K562 (cell line): ENCODE results near the gene AMBRA1. TPM values are rescaled to one million over a fixed set of nuclear protein-coding genes. Genes with fewer than 3 reads are reported as not detected.

Source experiments
- ATAC-seq: fragments of 200-7000 bp; cut with Tn5 transposase; 3 replicates; pipeline ENCODE4 v1.9.1; 2020; ENCODE audit warnings: moderate library complexity
- BruUV-seq: library from RNA; stranded (reverse); fragments of 400-500 nt; replicated peaks from 2 replicates; lab custom pipeline; 2021; lab: Mats Ljungman, UMichigan
- CTCF ChIA-PET: fragments of 300-600 bp; formaldehyde crosslinking; extraction: SDS; loops from one replicate; lab custom pipeline; 2021; ENCODE audit warnings: low intra/inter-chr PET ratio; lab: Yijun Ruan, JAX
- POLR2A ChIA-PET: fragments of 300-600, 350-650 bp; sonication (Branson Sonifier 250); formaldehyde crosslinking; extraction: SDS; loops from one replicate; lab custom pipeline; 2021; ENCODE audit warnings: antibody characterized with exemption, inconsistent platforms; lab: Yijun Ruan, JAX
- DNase-seq, 4 experiments: peaks; one replicate each; pipeline versions ENCODE4 v3.0.0 to v3.0.0-alpha.2; 2011 to 2018; ENCODE audit warnings: low spot score in 3 of 4, mixed read lengths in 3 of 4; ENCODE audit errors: extremely low read depth in 1 of 4
- FAIRE-seq: peaks from 2 replicates; lab custom pipeline; 2011; peaks lifted over from hg19 to GRCh38; lab: Jason Lieb, UNC
- H2AFZ ChIP-seq: 2 replicates; pipeline ENCODE4 v1.6.0; 2011; ENCODE audit warnings: low read depth, low read length, control low read depth, inconsistent platforms
- H3K27ac ChIP-seq: fragments of 200-600 bp; 3 replicates; pipeline ENCODE4 v1.8.0; 2011; ENCODE audit warnings: low read depth, mild to moderate bottlenecking, control low read depth, inconsistent platforms, low read length, moderate library complexity, mixed read lengths; ENCODE audit errors: extremely low read depth
- H3K27me3 ChIP-seq, 2 experiments: fragments of 300-600 bp in 1 of 2; 2 replicates in 1 of 2; 3 replicates in 1 of 2; pipeline versions ENCODE4 v1.6.0 to v1.8.0; 2011; ENCODE audit warnings: inconsistent platforms in 2 of 2, low read length in 2 of 2, mild to moderate bottlenecking in 1 of 2, mixed read lengths in 1 of 2, moderate library complexity in 1 of 2; ENCODE audit not compliant: control insufficient read depth in 2 of 2, insufficient read depth in 2 of 2
- H3K36me3 ChIP-seq: fragments of 300-600 bp; 3 replicates; pipeline ENCODE4 v1.8.0; 2011; ENCODE audit warnings: mild to moderate bottlenecking, low read length, inconsistent platforms; ENCODE audit not compliant: control insufficient read depth, insufficient read depth
- H3K4me1 ChIP-seq, 2 experiments: fragments of 200-600 bp in 1 of 2; replicated peaks in 1 of 2; 2 replicates in 1 of 2; 3 replicates in 1 of 2; pipeline versions ENCODE4 v1.5.1 to v1.8.0; 2011; ENCODE audit warnings: inconsistent platforms in 2 of 2, low read length in 2 of 2, mild to moderate bottlenecking in 1 of 2, mixed read lengths in 1 of 2, moderate library complexity in 1 of 2; ENCODE audit not compliant: control insufficient read depth in 2 of 2, insufficient read depth in 2 of 2
- H3K4me2 ChIP-seq: 2 replicates; pipeline ENCODE4 v1.6.1; 2011; ENCODE audit warnings: low read length, control low read depth, inconsistent platforms, mixed read lengths; ENCODE audit not compliant: insufficient read depth
- H3K4me3 ChIP-seq: fragments of 200-600 bp; sonication (generic), shearing (Covaris generic); 2 replicates; pipeline ENCODE4 v1.5.1; 2016; ENCODE audit warnings: control low read depth, inconsistent platforms
- H3K79me2 ChIP-seq: fragments of 200-600 bp; 3 replicates; pipeline ENCODE4 v1.8.0; 2011; ENCODE audit warnings: low read length, inconsistent platforms; ENCODE audit not compliant: control insufficient read depth, insufficient read depth
- H3K9ac ChIP-seq, 2 experiments: 2 replicates each; pipeline versions ENCODE4 v1.6.0 to v1.6.1; 2011; ENCODE audit warnings: low read depth in 2 of 2, low read length in 2 of 2, control low read depth in 1 of 2, inconsistent platforms in 1 of 2, mild to moderate bottlenecking in 1 of 2, mixed read lengths in 1 of 2; ENCODE audit not compliant: insufficient read depth in 1 of 2
- H3K9me1 ChIP-seq: one replicate; pipeline ENCODE4 v1.6.0; 2011; ENCODE audit warnings: inconsistent platforms, mild to moderate bottlenecking, low read length, moderate library complexity; ENCODE audit not compliant: control insufficient read depth, insufficient read depth
- H3K9me3 ChIP-seq: replicated peaks from 2 replicates; pipeline ENCODE4 v1.5.1; 2011; ENCODE audit warnings: low read depth, low read length, inconsistent platforms; ENCODE audit not compliant: control insufficient read depth, insufficient read depth
- H4K20me1 ChIP-seq: replicated peaks from 2 replicates; pipeline ENCODE4 v1.6.1; 2011; ENCODE audit warnings: low read length, inconsistent platforms, mixed read lengths; ENCODE audit not compliant: control insufficient read depth, insufficient read depth
- CUX1 ChIP-seq: fragments of 200-800 bp; sonication (Bioruptor generic); IDR thresholded peaks from 2 replicates; pipeline ENCODE4 v1.6.1; 2016; ENCODE audit warnings: missing genetic modification characterization, missing compliant biosample characterization
- DDX20 ChIP-seq: fragments of 450-650 bp; IDR thresholded peaks from 2 replicates; pipeline ENCODE4 v1.6.1; 2016; ENCODE audit warnings: missing genetic modification characterization, low read depth, mild to moderate bottlenecking, missing compliant biosample characterization, moderate library complexity
- FOXJ2 ChIP-seq: fragments of 200-800 bp; sonication (Bioruptor generic); IDR thresholded peaks from 2 replicates; pipeline ENCODE4 v1.6.1; 2016; ENCODE audit warnings: missing genetic modification characterization, missing compliant biosample characterization
- HIVEP1 ChIP-seq: fragments of 250-450 bp; sonication (Bioruptor Pico); IDR thresholded peaks from 2 replicates; pipeline ENCODE4 v1.4.0; 2020; ENCODE audit warnings: mild to moderate bottlenecking
- NFYB ChIP-seq: IDR thresholded peaks from 2 replicates; pipeline ENCODE4 v1.6.1; 2011; ENCODE audit warnings: mild to moderate bottlenecking, moderate library complexity; ENCODE audit not compliant: insufficient read length; ENCODE audit errors: extremely low read depth
- RERE ChIP-seq: sonication (generic); formaldehyde crosslinking; IDR thresholded peaks from 2 replicates; pipeline ENCODE4 v1.8.0; 2023; ENCODE audit warnings: missing genetic modification reagents, mild to moderate bottlenecking, borderline replicate concordance
- ZBTB12 ChIP-seq: fragments of 250-450 bp; sonication (Bioruptor Pico); IDR thresholded peaks from 2 replicates; pipeline ENCODE4 v1.4.0; 2020
- ZNF507 ChIP-seq: conservative IDR thresholded peaks from 2 replicates; pipeline ENCODE4 v1.6.1; 2017; ENCODE audit warnings: missing genetic modification characterization, missing compliant biosample characterization
- WGBS: fragments of 100-300 bp; shearing (Covaris generic); methylation state at CpG from one replicate; pipeline ENCODE4 v1.1.6; 2016; ENCODE audit warnings: low coverage, mixed read lengths; ENCODE audit not compliant: insufficient coverage; ENCODE audit errors: missing lambda C conversion rate; 5-methylcytosine and 5-hydroxymethylcytosine counted together
- in situ Hi-C: fragments of 300-500 bp; cut with MboI; formaldehyde crosslinking; loops from 4 replicates; pipeline ENCODE4 v1.15.0; 2018; ENCODE audit warnings: inconsistent platforms, mixed read lengths
- intact Hi-C: fragments of 100-400 bp; cut with micrococcal nuclease; formaldehyde crosslinking; loops from 2 replicates; pipeline ENCODE4 v1.14.2; 2022
- polyA plus RNA-seq, 8 experiments: library from polyadenylated mRNA; depleted of rRNA in 4 of 8; stranded (reverse) in 5 of 8; unstranded in 3 of 8; fragments of >200 nt; fragmentation: Nextera tagmentation in 2 of 8; fragmentation: Illumina TruSeq in 1 of 8; extraction: Ambion mirVana in 2 of 8; extraction: Trizol in 1 of 8; gene quantifications; 2 replicates each; pipeline versions ENCODE4 v1.2.1 to v1.2.3, GENCODE V29; 2011 to 2014; ENCODE audit warnings: inconsistent platforms in 1 of 8, missing spikeins in 1 of 8
- total RNA-seq, 7 experiments: library from RNA; depleted of rRNA in 6 of 7; stranded (reverse); fragments of >200 nt in 6 of 7; fragmentation: Illumina TruSeq in 2 of 7; extraction: Trizol in 2 of 7; gene quantifications; 2 replicates each; pipeline versions ENCODE4 v1.2.1 to v1.2.3, GENCODE V29; 2011 to 2021; ENCODE audit warnings: low replicate concordance in 1 of 7

The AMBRA1 gene
- total and polyA plus RNA-seq, 9 of the 15 experiments (the other 6 are each of a cell fraction or from before 2014, with no cell fraction given) = 0.15 to 24.5 (median 13.0) TPM

- no peak for TF ChIP-seq NFYB
- no peak for TF ChIP-seq CUX1
These were observed 58.1 kb downstream of the AMBRA1 start (continued) for GRCh38 chr11:46535688-46536087.

GRCh38 chr11:46534711-46535110 lies 59.1 kb downstream of the AMBRA1 start:
- FAIRE-seq (no peak), ATAC-seq (no peak), DNase-seq (no peak)
- Histone ChIP-seq H3K27me3 (no peaks in the 10 kb centered on the region), H3K27ac (no peak overlapping the region), H3K4me3 (no peak overlapping the region), H3K4me2 (no peak overlapping the region), H3K79me2 (peaks cover 65% of the 10 kb centered on the region), H3K9ac (no peak overlapping the region), H3K4me1 (peaks cover 7 to 14% of the 10 kb centered on the region in 2 experiments; a peak in 4 of 5 replicates), H3K9me1 (peaks cover 3% of the 10 kb centered on the region), H4K20me1 (peaks cover 16% of the 10 kb centered on the region), H2AFZ (no peak overlapping the region), H3K36me3 (peaks cover 3% of the 10 kb centered on the region; the same call in 2 of the 3 replicates), H3K9me3 (no peaks in the 10 kb centered on the region)
- WGBS = 84% methylated on average over 5 of the region's 5 CpGs
- BruUV-seq = no TSS peak
- CTCF ChIA-PET = no interaction called here
- POLR2A ChIA-PET = interaction anchor here (0.7 kb wide), 1 partner anchor 105 kb away, joined by 3 read pairs; no protein-coding TSS in a partner anchor
- in situ Hi-C loops (no loop called here), intact Hi-C loops (loop anchor here (5.0 kb wide), 2 partner anchors 122 to 287 kb away; no protein-coding TSS in a partner anchor)
- TF ChIP-seq ZNF507 (tag) (no peak), RERE (no peak), HIVEP1 (CRISPR knock-in tag) (no peak), FOXJ2 (tag) (no peak), ZBTB12 (CRISPR knock-in tag) (no peak), DDX20 (no peak)
